Heart right ventricle (tissue), 16 donors: ENCODE measurements around the gene MINK1. TPM values are rescaled to one million over a fixed set of nuclear protein-coding genes. Genes with fewer than 3 reads are reported as not detected.

Experiments used
- ATAC-seq, 8 donors: fragments of 200-7000 bp; cut with Tn5 transposase; one replicate each; pipeline ENCODE4 v1.9.1; 2020; ENCODE audit warnings: mild to moderate bottlenecking in 8 of 8, moderate library complexity in 8 of 8, moderate number of reproducible peaks in 1 of 8
- DNase-seq, 2 donors: peaks; one replicate each; pipeline ENCODE4 v3.0.0-alpha.2; 2020
- H3K27ac ChIP-seq, 10 donors: fragments of 200-600 bp; sonication (generic) in 2 of 10; one replicate each; pipeline versions ENCODE4 v1.5.0 to v1.8.0; 2020 to 2022; ENCODE audit warnings: mild to moderate bottlenecking in 3 of 10
- H3K27me3 ChIP-seq, 7 donors: fragments of 200-600 bp; one replicate each; pipeline ENCODE4 v1.8.0; 2021 to 2022; ENCODE audit warnings: mild to moderate bottlenecking in 2 of 7
- H3K36me3 ChIP-seq, 9 donors: fragments of 200-600 bp; sonication (generic) in 1 of 9; one replicate each; pipeline versions ENCODE4 v1.5.0 to v1.8.0; 2020 to 2022; ENCODE audit warnings: mild to moderate bottlenecking in 2 of 9
- H3K4me1 ChIP-seq, 9 donors: fragments of 200-600 bp; sonication (generic) in 1 of 9; one replicate each; pipeline versions ENCODE4 v1.5.0 to v1.8.0; 2020 to 2022; ENCODE audit warnings: mild to moderate bottlenecking in 4 of 9
- H3K4me3 ChIP-seq, 10 donors: fragments of 200-600 bp; sonication (generic) in 2 of 10; one replicate each; pipeline versions ENCODE4 v1.5.0 to v1.8.0; 2020 to 2022; ENCODE audit warnings: mild to moderate bottlenecking in 7 of 10, moderate library complexity in 2 of 10
- H3K9me3 ChIP-seq, 11 donors: fragments of 200-600 bp in 10 of 11; sonication (generic) in 2 of 11; one replicate each; pipeline versions ENCODE4 v1.5.0 to v1.8.0; 2013 to 2022; ENCODE audit warnings: mild to moderate bottlenecking in 2 of 11, control low read depth in 1 of 11, moderate library complexity in 1 of 11
- WGBS, 2 donors: extraction: QIAGEN DNeasy Blood & Tissue Kit; methylation state at CpG; one replicate each; pipeline ENCODE4 v1.1.7; 2013; ENCODE audit warnings: inconsistent platforms in 1 of 2; 5-methylcytosine and 5-hydroxymethylcytosine counted together
- intact Hi-C, 10 donors: fragments of 100-400 bp; cut with DNase I; formaldehyde crosslinking; loops; one replicate each; pipeline versions ENCODE4 v1.11.1 to v1.14.2; 2022
- polyA plus RNA-seq, 2 donors: library from polyadenylated mRNA; stranded (reverse); fragments of 200-250 nt; gene quantifications; one replicate each; pipeline ENCODE4 v1.2.3, GENCODE V29; 2013
- total RNA-seq, 10 donors: library from RNA; stranded (reverse); fragmentation: NEBNext Ultra II Directional in 3 of 10; extraction: Animal tissue kit (Norgen Biotek cat#: 25700) in 3 of 10; gene quantifications; one replicate each; pipeline versions ENCODE4 v1.2.1 to v1.2.4, GENCODE V29; 2021 to 2023
- TF ChIP-seq, protein P1 (sequence below), 9 donors: fragments of 200-600 bp; sonication (generic) in 2 of 9; IDR thresholded peaks; one replicate each; pipeline versions ENCODE4 v1.5.0 to v1.8.0; 2021 to 2022; ENCODE audit warnings: antibody characterized with exemption in 9 of 9, mild to moderate bottlenecking in 5 of 9, moderate library complexity in 1 of 9
- donor health status: Arrhythmogenic right ventricular cardiomyopathy.
- donor health status: ischemic (EF 13 %, LVEDD 7.1; RV severe dilation, severe dysfunction).
- donor health status: healthy with polysubstance abuse.
- donor health status: DM: no; HTN: yes; CAD: no.
- donor health status: DM: no; HTN: no; CAD: no.
- donor health status: ischemic (EF 25% LVEDD 6.9; RV normal size, moderate dysfunction).
- donor health status: ischemic (EF 25% LVEDD 5.7; RV mildly dilated, moderate dysfunction).
- donor health status: healthy.
- donor health status: DM: yes; HTN: yes; CAD: no.
- donor health status: Ischemic cardiomyopathy.
- donor health status: ischemic (EF 35%, LVEDD 5.7; RV mildly dilated, moderate dysfunction).
- donor health status: nonischemic (EF 11% LVEDD 7.7; RV severe dilation, severe dysfunction).
- donor health status: DM: yes; HTN: yes; CAD: no.
- donor health status: PGD.
- donor health status: ischemic (EF 29% LVEDD 5.4; RV normal size, mild dysfunction).
- donor health status: nonischemic (EF 23%, LVEDD 6.1; RV moderate dilation, normal function).

MINK1 gene
- total and polyA plus RNA-seq, 12 donors = 17.3 to 54.1 (median 33.5) TPM

DNA sequence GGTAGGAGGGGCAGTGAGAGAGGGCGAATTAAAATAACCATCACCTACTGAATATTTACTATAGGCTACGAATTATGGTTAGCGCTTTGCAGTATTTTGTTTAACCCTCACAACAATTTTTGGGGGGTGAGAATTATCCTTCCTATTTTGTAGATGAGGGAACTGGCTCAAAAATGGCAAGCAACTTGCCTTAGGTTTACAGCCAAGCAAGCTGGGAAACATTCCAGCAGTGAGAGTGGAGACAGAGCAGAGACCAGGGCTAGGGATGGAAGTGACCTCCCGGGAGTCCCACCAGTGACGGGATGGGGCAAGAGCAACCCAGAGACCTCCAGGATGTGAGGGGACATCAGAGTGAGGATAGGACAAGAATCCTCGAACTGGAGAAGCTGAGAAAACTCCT, 46.6 kb upstream of the MINK1 start:
- TF ChIP-seq, protein P1, sequence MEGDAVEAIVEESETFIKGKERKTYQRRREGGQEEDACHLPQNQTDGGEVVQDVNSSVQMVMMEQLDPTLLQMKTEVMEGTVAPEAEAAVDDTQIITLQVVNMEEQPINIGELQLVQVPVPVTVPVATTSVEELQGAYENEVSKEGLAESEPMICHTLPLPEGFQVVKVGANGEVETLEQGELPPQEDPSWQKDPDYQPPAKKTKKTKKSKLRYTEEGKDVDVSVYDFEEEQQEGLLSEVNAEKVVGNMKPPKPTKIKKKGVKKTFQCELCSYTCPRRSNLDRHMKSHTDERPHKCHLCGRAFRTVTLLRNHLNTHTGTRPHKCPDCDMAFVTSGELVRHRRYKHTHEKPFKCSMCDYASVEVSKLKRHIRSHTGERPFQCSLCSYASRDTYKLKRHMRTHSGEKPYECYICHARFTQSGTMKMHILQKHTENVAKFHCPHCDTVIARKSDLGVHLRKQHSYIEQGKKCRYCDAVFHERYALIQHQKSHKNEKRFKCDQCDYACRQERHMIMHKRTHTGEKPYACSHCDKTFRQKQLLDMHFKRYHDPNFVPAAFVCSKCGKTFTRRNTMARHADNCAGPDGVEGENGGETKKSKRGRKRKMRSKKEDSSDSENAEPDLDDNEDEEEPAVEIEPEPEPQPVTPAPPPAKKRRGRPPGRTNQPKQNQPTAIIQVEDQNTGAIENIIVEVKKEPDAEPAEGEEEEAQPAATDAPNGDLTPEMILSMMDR (IDR thresholded peaks at IDR 0.05) = no peak
- Histone ChIP-seq H3K4me1 (peaks cover 16 to 50% (median 44%) of the 10 kb centered on the region in 9 donors), H3K9me3 (no peaks in the 10 kb centered on the region), H3K4me3 (peak overlapping the region in 9 of 10 donors; percentile 23 to 55 (median 40)), H3K36me3 (no peaks in the 10 kb centered on the region), H3K27me3 (peaks cover 0 to 75% (median 44%) of the 10 kb centered on the region in 7 donors), H3K27ac (peak overlapping the region in 5 of 10 donors; percentile 10 to 50 (median 42))
- DNase-seq (peak in 1 of 2 donors; percentile 46), ATAC-seq (no peak)
- intact Hi-C loops = loop anchor here in 9 of 10 donors (2.0 to 10.0 kb wide), 7 partner anchors 44 to 116 kb away; partner anchors contain the start of genes MED11 (in 6 of the 9), ARRB2 (in 2 of the 9), CXCL16 (in 2 of the 9) and ZMYND15 (in 2 of the 9)
- WGBS, 2 donors = 5 to 8% methylated on average over 6 of the region's 6 CpGs

DNA sequence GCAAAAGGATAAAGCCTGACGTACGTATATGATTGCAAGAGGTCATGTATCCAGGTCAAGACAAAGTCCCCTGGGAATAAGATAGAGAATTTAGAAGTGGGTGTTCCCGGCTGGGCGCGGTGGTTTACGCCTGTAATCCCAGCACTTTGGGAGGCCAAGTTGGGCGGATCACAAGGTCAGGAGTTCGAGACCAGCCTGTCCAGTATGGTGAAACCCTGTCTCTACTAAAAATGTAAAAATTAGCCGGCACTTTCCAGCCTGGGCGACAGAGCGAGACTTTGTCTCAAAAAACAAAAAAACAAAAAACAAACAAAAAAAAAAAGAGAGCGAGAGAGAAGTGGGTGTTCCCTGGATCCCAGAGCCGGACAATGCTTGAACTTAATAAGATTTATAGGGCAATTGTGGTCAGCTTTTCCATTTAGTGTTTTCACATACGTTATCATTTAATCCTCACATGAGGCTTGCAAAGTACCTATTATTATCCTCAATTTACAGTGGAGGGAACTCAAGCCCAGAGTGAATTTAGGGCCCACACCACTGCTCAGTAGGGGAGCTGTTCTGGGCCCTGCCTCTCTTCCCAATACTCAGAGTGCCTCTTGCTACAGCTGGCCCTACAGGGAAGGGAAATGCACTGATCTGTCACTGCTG, 44.9 kb upstream of the MINK1 start:
- H3K4me1 ChIP-seq = peaks cover 16 to 50% (median 44%) of the 10 kb centered on the region in 9 donors
- peak overlapping the region in 2 of 10 donors; percentile 92 to 98 for H3K27ac ChIP-seq
- TF ChIP-seq, protein P1 (IDR thresholded peaks at IDR 0.05) = no peak
- H3K27me3 ChIP-seq = peaks cover 0 to 58% (median 26%) of the 10 kb centered on the region in 7 donors
- no peaks in the 10 kb centered on the region for H3K9me3 ChIP-seq
- DNase-seq (no peak), ATAC-seq (no peak)
- intact Hi-C loops = loop anchor here (2.0 to 10.0 kb wide), 8 partner anchors 46 to 114 kb away; partner anchors contain the start of genes MED11 (in 6 of the 10), ARRB2 (in 2 of the 10), CXCL16 (in 2 of the 10) and ZMYND15 (in 2 of the 10)
- 82 to 86% methylated on average over 14 of the region's 14 CpGs for WGBS, 2 donors
- peak overlapping the region in 2 of 10 donors; percentile 78 to 81 for H3K4me3 ChIP-seq
- no peaks in the 10 kb centered on the region for H3K36me3 ChIP-seq

DNA sequence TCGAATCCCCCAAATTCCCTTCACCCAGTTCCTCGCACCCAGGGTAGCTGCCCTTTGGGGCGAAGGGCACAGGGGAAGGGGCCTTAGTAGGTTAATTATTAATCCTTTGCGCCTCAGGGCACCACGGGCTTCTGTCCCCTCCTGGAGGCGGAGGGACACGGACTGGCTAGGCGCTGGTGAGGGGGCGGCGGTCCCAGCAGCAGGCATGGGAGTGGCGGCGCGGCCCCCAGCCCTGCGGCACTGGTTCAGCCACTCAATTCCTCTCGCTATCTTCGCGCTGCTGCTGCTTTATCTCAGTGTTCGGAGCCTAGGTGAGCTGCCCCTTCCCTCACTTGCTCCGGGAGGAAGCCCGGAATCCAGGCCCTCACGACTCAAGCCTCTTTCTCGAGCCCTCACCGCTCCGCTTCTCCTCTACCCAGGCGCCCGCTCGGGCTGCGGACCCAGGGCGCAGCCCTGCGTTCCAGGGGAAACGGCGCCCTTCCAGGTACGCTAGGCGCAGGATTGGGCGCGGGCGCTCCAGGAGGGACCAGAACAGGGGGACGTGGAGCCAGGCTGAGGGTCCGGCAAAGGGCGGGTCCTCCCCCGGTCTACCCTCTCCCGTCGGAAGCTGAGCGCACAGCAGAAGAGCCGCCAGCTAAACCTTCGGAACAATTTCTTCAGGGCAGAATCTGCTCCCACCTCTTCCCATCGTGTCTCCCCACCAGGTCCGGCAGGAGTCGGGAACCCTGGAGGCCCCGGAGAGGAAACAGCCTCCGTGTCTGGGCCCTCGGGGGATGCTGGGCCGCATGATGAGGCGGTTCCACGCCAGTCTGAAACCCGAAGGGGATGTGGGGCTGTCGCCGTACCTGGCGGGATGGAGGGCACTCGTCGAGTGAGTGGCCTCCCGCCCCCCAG, 44.1 kb upstream of the MINK1 start, which contains the start of gene GLTPD2:
TSS of gene GLTPD2 (plus strand) at position 158 of the 894 bp plus-strand sequence. CDS start at position 206, 48 bp downstream.
- peaks cover 16 to 50% (median 44%) of the 10 kb centered on the region in 9 donors for H3K4me1 ChIP-seq
- no peaks in the 10 kb centered on the region for H3K36me3 ChIP-seq
- H3K27me3 ChIP-seq = peaks cover 0 to 50% (median 19%) of the 10 kb centered on the region in 7 donors
- TF ChIP-seq, protein P1 (IDR thresholded peaks at IDR 0.05) = no peak
- DNase-seq (no peak), ATAC-seq (peak in 3 of 8 donors; percentile 0 to 3 (median 1))
- H3K4me3 ChIP-seq = peak within 1 kb of the TSS; percentile 19 to 91 (median 74)
- intact Hi-C loops = loop anchor here (2.0 to 10.0 kb wide), 8 partner anchors 47 to 113 kb away; partner anchors contain the start of genes MED11 (in 6 of the 10), ARRB2 (in 2 of the 10), CXCL16 (in 2 of the 10) and ZMYND15 (in 2 of the 10)
- 30 to 42% methylated on average over 62 of the region's 62 CpGs for WGBS, 2 donors
- no peaks in the 10 kb centered on the region for H3K9me3 ChIP-seq
- peak within 1 kb of the TSS; percentile 92 to 99 (median 97) for H3K27ac ChIP-seq

DNA sequence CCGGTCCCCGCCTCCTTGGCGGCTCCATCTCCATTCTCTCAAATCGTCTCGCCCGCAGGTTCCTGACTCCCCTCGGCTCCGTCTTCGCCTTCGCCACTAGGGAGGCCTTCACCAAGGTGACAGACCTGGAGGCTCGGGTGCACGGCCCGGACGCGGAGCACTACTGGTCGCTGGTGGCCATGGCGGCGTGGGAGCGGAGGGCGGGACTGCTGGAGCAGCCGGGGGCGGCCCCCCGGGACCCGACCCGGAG, 43.5 kb upstream of the MINK1 start:
- peaks cover 16 to 50% (median 44%) of the 10 kb centered on the region in 9 donors for H3K4me1 ChIP-seq
- TF ChIP-seq, protein P1 (IDR thresholded peaks at IDR 0.05) = no peak
- no peaks in the 10 kb centered on the region for H3K9me3 ChIP-seq
- DNase-seq (no peak), ATAC-seq (no peak)
- H3K27me3 ChIP-seq = peaks cover 0 to 44% (median 13%) of the 10 kb centered on the region in 7 donors
- WGBS, 2 donors = 1 to 2% methylated on average over 12 to 25 of the region's 25 CpGs
- intact Hi-C loops = loop anchor here (2.0 to 10.0 kb wide), 8 partner anchors 47 to 113 kb away; partner anchors contain the start of genes MED11 (in 6 of the 10), ARRB2 (in 2 of the 10), CXCL16 (in 2 of the 10) and ZMYND15 (in 2 of the 10)
- peak overlapping the region; percentile 19 to 91 (median 74) for H3K4me3 ChIP-seq
- peak overlapping the region; percentile 92 to 99 (median 97) for H3K27ac ChIP-seq
- H3K36me3 ChIP-seq = no peaks in the 10 kb centered on the region
